GM13977 (cell line): ENCODE results near the gene SLAIN2.

Experiments
- DNase-seq: peaks from one replicate; pipeline ENCODE4 v3.0.0; 2012; ENCODE audit warnings: low spot score
- in situ Hi-C: fragments of 300-500 bp; cut with MboI; formaldehyde crosslinking; loops from one replicate; pipeline ENCODE4 v1.12.0; 2022; ENCODE audit warnings: low sequenced_read_pairs, low pct_unique_long_range_greater_than_20kb, mixed read lengths, inconsistent platforms; ENCODE audit not compliant: unreplicated experiment
- TF ChIP-seq, protein P1 (sequence below): IDR thresholded peaks from 2 replicates; pipeline ENCODE4 v1.5.1; 2012; ENCODE audit warnings: mild to moderate bottlenecking, control low read depth; ENCODE audit not compliant: insufficient read depth; ENCODE audit errors: extremely low read depth, missing control alignments

SLAIN2 gene

DNA sequence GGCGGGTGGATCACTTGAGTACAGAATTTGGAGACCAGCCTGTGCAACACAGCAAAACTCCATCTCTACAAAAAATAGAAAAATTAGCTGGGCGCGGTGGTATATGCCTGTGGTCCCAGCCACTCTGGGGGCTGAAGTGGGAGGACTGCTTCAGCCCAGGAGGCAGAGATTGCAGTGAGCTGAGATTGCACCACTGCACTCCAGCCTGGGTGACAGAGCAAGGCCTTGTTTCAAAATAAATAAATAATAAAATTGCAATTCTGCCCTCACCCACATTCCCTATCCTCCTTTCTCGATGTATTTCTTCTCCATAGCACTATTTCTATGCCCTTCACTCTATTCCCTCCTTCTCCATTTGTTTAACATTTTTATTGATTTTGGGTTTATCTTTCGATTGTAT, 8.7 kb upstream of the SLAIN2 start:
- TF ChIP-seq, protein P1, sequence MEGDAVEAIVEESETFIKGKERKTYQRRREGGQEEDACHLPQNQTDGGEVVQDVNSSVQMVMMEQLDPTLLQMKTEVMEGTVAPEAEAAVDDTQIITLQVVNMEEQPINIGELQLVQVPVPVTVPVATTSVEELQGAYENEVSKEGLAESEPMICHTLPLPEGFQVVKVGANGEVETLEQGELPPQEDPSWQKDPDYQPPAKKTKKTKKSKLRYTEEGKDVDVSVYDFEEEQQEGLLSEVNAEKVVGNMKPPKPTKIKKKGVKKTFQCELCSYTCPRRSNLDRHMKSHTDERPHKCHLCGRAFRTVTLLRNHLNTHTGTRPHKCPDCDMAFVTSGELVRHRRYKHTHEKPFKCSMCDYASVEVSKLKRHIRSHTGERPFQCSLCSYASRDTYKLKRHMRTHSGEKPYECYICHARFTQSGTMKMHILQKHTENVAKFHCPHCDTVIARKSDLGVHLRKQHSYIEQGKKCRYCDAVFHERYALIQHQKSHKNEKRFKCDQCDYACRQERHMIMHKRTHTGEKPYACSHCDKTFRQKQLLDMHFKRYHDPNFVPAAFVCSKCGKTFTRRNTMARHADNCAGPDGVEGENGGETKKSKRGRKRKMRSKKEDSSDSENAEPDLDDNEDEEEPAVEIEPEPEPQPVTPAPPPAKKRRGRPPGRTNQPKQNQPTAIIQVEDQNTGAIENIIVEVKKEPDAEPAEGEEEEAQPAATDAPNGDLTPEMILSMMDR = no peak
- no peak for DNase-seq
- in situ Hi-C loops = no loop called here

GRCh38 chr4:48333587-48333986, 7.7 kb upstream of the SLAIN2 start:
- DNase-seq = no peak
- TF ChIP-seq, protein P1 = no peak
- in situ Hi-C loops = no loop called here

DNA sequence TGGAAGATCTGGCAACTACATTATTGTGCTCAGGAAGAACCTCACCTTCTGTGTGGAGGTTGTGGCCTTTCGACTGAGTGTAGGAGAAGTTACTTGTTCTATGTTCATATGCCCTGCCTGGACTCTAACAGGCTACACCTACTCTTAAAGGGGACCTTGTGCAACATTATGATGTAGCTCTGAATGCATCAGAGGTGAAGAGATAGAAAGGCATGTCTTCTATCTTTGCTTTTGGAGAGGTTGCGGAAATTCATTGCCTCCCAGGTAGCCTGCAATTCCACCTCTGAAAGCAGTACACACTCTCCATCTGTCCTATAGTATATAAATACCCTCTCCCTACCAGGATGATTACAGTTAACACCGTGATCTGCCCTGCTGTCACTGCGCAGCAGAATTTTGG, 7.1 kb upstream of the SLAIN2 start:
- TF ChIP-seq, protein P1 = no peak
- in situ Hi-C loops = no loop called here
- no peak for DNase-seq

- no peak for DNase-seq
- in situ Hi-C loops = no loop called here
- TF ChIP-seq, protein P1 = no peak
Measured at GRCh38 chr4:48334900-48335384, 6.4 kb upstream of the SLAIN2 start.

GRCh38 chr4:48336146-48336870, 5.0 kb upstream of the SLAIN2 start:
- TF ChIP-seq, protein P1 = no peak
- in situ Hi-C loops = no loop called here
- DNase-seq = no peak

DNA sequence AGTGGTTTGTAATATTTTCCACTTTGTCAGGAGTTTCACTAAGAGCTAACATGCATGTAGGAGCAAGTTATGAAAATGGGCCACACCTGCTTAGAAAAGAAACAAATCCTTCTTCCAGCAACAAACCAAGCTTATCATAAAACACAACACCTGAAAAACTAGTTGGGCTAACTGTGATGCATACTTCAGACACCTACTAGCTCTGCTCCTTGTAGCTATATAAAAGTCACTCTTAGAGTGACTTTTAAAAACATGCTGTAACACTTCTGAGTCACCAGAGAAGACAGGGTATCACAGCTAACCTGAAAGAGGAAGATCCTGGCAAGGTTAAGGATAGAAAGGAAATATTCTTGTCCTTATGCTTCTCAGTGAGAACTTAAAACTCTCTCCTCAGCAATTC, 3.6 kb upstream of the SLAIN2 start:
- no peak for DNase-seq
- in situ Hi-C loops = no loop called here

More for the DNA sequence above, 3.6 kb upstream of the SLAIN2 start:
- TF ChIP-seq, protein P1 = no peak
